Measurements from ENCODE around the gene PODN.

PODN gene

DNA sequence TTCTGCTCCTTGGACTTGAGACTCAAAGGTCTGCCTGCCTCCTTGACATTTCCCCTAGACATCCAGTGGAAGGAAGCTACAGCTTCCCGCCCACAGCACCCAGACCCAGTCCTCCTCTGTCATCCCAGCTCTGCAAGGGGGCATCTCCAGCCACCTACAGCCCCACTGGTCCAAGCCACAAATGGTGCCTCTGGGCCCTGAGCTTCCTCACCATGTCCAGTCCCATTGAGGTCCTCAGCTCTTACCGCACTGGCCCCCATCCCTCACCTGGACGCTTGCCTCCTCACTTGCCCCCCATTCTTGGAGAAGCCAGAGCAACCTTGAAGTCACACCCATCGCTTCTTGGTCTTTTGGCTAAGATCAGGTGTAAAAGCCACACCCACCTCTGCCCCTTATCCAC, 13.2 kb downstream of the PODN start:
- no peak for DNase-seq (ENCODE audit: low spot score)

DNA sequence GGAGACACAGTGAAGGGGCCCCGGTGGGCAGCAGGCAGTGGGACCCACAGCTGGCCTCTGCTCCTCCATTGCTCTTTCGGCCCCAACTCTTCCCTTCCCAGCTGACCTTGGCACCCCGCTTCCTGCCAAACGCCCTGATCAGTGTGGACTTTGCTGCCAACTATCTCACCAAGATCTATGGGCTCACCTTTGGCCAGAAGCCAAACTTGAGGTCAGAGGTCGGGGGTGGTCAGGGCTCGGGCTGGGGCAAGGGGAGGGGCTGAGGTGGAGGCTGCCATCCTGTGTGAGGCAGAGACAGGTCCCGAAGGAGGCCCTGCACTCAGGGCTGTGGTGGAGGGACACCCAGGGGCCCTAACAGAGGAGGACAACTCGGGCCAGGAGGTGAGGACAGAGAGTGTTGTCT, 13.7 kb downstream of the PODN start:
- DNase-seq (ENCODE audit: low spot score): no peak

GRCh38 chr1:53076165-53076564, 14.2 kb downstream of the PODN start:
- DNase-seq (ENCODE audit: low spot score): no peak

DNA sequence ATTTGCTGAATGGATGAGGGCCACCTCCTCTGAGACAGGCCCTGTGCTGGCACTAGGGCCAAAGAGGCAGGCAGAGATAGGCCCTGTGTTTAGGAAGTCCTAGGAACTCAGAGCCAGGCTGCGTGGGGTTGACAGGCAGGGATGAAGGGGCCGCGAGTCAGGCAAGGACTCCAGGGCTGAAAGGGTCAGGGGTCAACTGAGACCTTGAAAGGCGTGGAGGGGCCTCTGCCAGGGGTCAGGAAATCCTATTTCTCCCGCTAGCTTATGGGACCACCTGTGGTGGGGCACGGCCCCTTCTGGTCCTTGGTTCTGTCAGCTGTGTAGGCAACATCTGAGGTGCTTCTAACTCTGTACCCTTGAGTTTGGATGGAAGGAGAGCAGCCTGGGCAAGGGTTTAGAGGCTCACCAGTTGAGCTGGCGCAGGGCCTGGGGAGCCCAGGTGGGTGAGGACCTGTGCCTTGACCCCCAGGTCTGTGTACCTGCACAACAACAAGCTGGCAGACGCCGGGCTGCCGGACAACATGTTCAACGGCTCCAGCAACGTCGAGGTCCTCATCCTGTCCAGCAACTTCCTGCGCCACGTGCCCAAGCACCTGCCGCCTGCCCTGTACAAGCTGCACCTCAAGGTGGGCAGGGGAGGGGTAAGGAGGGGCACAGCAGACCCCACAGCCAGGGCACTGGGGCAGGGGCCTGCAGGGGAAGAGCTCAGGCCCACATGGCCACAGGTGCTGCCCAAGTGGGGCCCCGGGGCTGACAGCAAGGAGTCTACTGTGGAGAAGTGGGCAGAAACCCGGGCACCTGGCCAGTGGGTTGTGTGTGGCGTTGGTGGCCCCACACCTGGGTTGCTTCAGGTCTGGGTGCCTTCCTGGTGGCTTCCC, 14.9 kb downstream of the PODN start:
- DNase-seq (ENCODE audit: low spot score): no peak

- no peak for DNase-seq (ENCODE audit: low spot score)
Observed at GRCh38 chr1:53077599-53077965, 15.6 kb downstream of the PODN start.

GRCh38 chr1:53078333-53079101, 16.5 kb downstream of the PODN start:
- DNase-seq (ENCODE audit: low spot score): no peak

DNA sequence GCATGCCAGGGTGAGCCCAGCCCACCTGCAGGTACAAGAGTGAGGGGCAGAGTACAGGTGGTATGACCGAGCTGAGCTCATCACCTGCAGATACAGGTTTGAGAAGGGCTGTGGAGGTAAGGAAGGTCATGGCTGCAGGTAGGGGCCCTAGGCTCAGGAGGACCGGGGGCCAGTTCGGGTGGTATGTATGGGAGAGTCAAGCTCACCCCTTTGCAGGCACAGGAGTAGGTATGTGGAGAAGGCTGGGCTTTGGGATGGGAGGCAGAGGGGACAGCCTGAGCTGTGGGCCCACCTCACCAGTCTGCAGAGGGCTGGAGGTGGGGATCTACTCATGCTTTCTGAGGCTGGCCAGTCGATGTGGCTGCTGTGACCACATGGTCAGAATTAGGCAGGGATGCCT, 17.2 kb downstream of the PODN start:
- no peak for DNase-seq (ENCODE audit: low spot score)

- DNase-seq (ENCODE audit: low spot score): no peak
Observed at GRCh38 chr1:53080041-53080440, 18.0 kb downstream of the PODN start.

DNA sequence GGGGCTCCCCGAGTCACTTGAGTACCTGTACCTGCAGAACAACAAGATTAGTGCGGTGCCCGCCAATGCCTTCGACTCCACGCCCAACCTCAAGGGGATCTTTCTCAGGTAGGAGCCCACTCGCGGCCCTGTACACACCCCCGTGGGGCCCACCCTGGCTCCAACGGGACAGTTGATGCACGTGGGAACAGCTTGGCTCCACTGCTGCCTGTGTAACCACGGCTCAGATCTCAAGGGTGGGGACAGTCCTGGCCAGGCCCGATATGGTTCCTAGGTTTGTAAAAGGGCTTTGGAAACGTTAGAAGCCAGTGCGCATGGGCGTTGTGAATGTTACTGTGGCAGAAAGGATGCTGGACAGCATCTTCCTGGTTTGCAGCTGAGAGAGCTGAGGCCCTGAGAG, 18.8 kb downstream of the PODN start:
- no peak for DNase-seq (ENCODE audit: low spot score)

DNA sequence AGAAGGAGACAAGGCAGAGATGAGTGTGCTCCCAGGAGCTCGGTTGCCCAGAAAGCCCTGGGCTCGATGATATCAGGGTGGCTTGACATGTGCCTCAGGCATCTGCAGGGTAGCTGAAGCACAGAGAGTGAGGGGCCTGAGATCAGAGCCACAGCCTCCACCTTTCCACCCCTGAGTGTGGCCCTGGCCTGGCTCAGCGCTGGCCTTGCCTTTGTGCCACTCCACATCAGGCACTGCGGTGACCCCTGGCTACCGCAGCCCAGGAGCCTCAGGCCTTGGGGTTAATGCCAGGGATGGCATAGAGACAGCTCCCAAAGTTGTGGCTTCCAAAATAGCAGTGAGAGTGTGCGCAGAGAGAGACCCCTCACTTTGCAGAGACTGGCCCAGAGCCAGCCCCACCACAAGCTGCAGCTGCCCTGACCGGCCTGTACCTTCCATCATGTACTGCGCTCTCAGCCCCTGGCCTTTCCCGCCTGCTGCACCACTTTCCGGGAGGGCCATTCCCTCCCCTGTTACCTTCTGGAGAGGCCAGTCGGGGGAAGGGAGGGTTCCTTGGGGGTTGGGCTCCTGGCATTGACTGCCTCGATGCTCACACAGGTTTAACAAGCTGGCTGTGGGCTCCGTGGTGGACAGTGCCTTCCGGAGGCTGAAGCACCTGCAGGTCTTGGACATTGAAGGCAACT, 19.5 kb downstream of the PODN start:
- no peak for DNase-seq (ENCODE audit: low spot score)

DNA sequence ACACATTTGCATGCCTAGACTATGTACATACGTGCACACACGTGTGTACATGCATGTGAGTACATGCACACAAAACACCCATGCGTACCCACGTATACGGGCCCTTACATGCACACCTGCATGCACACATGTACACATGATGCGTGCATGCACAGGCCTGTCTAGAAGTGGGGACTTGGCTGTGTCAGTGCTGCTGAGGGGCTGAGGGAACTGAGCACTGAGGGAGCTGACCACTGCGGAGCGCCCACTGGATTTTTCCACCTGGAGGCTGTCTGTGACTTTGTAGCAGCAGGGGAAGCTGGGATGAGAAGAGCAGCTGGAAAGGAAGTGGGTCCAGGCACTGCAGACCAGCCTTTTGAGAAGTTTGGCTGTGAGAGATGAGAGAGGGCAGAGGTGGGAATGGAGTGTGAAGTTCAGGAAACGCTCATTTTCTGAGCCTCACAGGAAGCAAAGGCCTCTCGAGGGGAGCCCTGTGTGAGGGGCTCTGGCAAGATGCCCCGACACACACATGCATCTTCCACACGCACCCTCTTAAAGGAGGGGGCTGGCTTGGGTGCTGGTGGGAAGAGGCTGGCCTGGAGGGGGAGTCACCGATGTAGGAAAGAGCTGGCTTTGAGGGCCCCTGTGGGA, 20.9 kb downstream of the PODN start:
- no peak for DNase-seq (ENCODE audit: low spot score)

DNA sequence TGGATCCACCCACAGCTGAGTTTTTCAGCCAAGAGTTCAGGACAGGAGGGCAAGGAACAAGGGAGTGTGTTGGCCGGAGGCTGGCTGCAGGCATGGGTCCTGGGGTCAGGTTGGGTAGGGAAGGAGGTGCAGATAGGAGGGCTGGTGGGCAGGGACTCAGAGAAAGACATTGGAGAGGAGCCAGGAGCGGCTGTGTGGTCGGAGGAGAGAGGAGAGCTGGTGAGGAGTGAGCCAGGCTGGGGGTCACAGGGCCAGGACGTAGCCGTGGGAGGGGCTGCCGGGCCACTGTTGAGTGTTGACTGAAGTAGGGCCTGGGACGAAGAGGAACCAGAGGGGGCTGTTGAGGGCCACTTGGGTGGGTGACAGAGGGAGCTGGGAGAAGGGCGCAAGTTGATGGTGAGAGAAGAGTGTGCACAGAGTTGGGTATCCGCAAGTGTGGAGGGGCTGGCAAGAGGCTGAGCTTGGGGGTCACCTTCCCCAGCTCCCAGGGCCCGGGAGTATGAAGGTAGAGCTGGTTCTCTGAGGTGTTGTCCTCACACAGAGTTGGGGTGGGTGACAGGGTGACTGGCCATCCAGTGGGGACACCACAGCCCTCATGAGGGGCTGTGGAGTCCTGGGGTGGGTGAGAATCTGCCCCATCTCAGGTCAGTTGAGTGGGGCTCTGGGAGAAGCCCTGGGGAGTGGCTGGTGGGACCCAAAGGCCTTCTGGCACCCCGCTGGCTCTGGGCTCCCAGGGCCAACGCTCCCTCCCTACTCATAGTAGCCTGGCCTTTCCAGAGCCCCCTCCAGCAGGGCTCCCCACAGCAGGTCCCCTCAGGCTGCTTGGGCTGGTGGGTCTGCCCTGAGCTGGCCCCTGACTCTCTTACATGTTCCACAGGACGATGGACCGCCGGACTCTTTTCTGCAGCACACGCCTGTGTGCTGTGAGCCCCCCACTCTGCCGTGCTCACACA, 21.9 kb downstream of the PODN start:
- no peak for DNase-seq (ENCODE audit: low spot score)

GRCh38 chr1:53084589-53084971, 22.6 kb downstream of the PODN start:
- DNase-seq (ENCODE audit: low spot score): no peak

GRCh38 chr1:53085405-53085804, 23.4 kb downstream of the PODN start:
- no peak for DNase-seq (ENCODE audit: low spot score)

- no peak for DNase-seq (ENCODE audit: low spot score)
Observed at GRCh38 chr1:53086491-53087070, 24.6 kb downstream of the PODN start.

GRCh38 chr1:53087332-53088285, 25.6 kb downstream of the PODN start:
- no peak for DNase-seq (ENCODE audit: low spot score)

DNA sequence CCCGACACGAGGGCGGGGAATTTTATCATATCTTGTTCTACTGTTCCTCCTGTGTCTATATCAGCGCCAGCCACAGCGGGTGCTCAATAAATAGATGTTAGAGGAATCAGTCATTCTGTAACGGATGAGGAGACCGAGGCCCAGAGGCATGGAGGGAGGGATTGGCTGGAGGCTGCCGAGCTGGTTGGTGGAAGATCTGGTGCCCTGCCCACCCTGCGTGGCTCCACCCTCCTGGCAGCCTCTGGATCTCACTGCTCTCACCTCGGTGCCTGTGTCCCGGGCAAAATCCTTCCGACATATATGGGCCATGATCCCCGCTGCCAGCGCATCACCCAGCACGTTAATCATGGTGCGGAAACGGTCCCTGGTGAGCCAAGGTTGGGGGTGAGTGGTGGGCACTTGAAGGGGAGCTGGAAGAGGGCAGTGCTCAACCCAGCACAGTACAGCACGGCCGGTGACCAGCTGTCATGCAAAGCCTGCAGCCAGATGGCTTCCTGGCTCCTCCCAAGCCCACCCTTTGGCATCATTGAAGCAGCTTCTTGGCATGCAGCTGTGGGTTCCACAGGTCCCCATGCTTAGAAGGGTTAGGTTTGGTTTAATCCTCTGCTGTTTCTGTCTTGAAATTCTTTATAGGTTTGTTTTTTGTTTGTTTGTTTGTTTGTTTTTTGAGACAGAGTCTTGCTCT, 26.7 kb downstream of the PODN start:
- DNase-seq (ENCODE audit: low spot score): no peak

GRCh38 chr1:53089478-53090226, 27.6 kb downstream of the PODN start:
- no peak for DNase-seq (ENCODE audit: low spot score)

All from hematopoietic multipotent progenitor cell treated with erythropoietin and hydrocortisone succinate and interleukin-3 and kit ligand, for 15 days (in vitro differentiated cells).